ENCODE data around the gene NFKBIE.

GRCh38 chr6:44260451-44261297 lies 4.7 kb downstream of the NFKBIE start:
- TF ChIP-seq POLR2AphosphoS5 (IDR thresholded peaks at IDR 0.05; ENCODE audit: borderline replicate concordance, low read depth, low read length) (no peak), EZH2 (IDR thresholded peaks at IDR 0.05) (no peak), FOXP2 (optimal IDR thresholded peaks at IDR 0.05; ENCODE audit: control extremely low read depth, extremely low read length, insufficient read depth) (no peak)

Measured in SK-N-MC (cell line).